GM12878 (cell line): ENCODE data around the gene PPP1R11. TPM values are rescaled to one million over a fixed set of nuclear protein-coding genes. Genes with fewer than 3 reads are reported as not detected.

Source experiments
- ATF7 ChIP-seq: fragments of 450-650 bp; IDR thresholded peaks from 2 replicates; pipeline ENCODE4 v1.6.1; 2016; ENCODE audit warnings: low read depth, mild to moderate bottlenecking
- BCL3 ChIP-seq: IDR thresholded peaks from 2 replicates; pipeline ENCODE4 v1.6.1; 2011; ENCODE audit warnings: borderline replicate concordance, low read depth, mild to moderate bottlenecking, moderate library complexity, low read length; ENCODE audit not compliant: insufficient read depth, poor library complexity, severe bottlenecking
- BHLHE40 ChIP-seq, 2 experiments: fragments of 450-650 bp in 1 of 2; IDR thresholded peaks; 2 replicates each; pipeline ENCODE4 v1.6.1; 2011 to 2017; ENCODE audit warnings: low read depth in 2 of 2, borderline replicate concordance in 1 of 2, improper control_type of control experiment in 1 of 2, low read length in 1 of 2, mild to moderate bottlenecking in 1 of 2
- CREB1 ChIP-seq: IDR thresholded peaks from 2 replicates; pipeline ENCODE4 v1.6.1; 2012; ENCODE audit warnings: low read depth, mild to moderate bottlenecking, inconsistent platforms
- E2F4 ChIP-seq: IDR thresholded peaks from 2 replicates; pipeline ENCODE4 v1.6.1; 2012; ENCODE audit warnings: low read depth, low read length, improper control_type of control experiment
- ELK1 ChIP-seq: IDR thresholded peaks from 2 replicates; pipeline ENCODE4 v1.6.1; 2012; ENCODE audit warnings: low read depth, low read length, improper control_type of control experiment
- KDM1A ChIP-seq: fragments of 200-600 bp; sonication (generic); IDR thresholded peaks from 2 replicates; pipeline ENCODE4 v1.6.1; 2016; ENCODE audit warnings: borderline replicate concordance
- MEF2B ChIP-seq: fragments of 450-650 bp; IDR thresholded peaks from 2 replicates; pipeline ENCODE4 v1.6.1; 2018; ENCODE audit warnings: mild to moderate bottlenecking, moderate library complexity; ENCODE audit not compliant: partially characterized antibody, poor library complexity, severe bottlenecking
- MLLT1 ChIP-seq: fragments of 450-650 bp; IDR thresholded peaks from 2 replicates; pipeline ENCODE4 v1.6.1; 2016; ENCODE audit warnings: mild to moderate bottlenecking
- NBN ChIP-seq: fragments of 450-650 bp; IDR thresholded peaks from 2 replicates; pipeline ENCODE4 v1.6.1; 2016
- PML ChIP-seq: IDR thresholded peaks from 2 replicates; pipeline ENCODE4 v1.6.1; 2012; ENCODE audit warnings: low read length, inconsistent platforms
- POLR2A ChIP-seq: IDR thresholded peaks from 2 replicates; pipeline ENCODE4 v1.6.1; 2011; ENCODE audit warnings: low read depth, mild to moderate bottlenecking, low read length
- RB1 ChIP-seq: fragments of 450-650 bp; formaldehyde crosslinking; IDR thresholded peaks from 2 replicates; pipeline ENCODE4 v1.6.1; 2017; ENCODE audit warnings: mild to moderate bottlenecking, borderline replicate concordance
- RUNX3 ChIP-seq: IDR thresholded peaks from 2 replicates; pipeline ENCODE4 v1.6.1; 2012; ENCODE audit warnings: low read length, inconsistent platforms
- SMAD5 ChIP-seq: IDR thresholded peaks from 2 replicates; pipeline ENCODE4 v1.6.1; 2016; ENCODE audit warnings: antibody characterized with exemption, low read depth
- SMC3 ChIP-seq: IDR thresholded peaks from 2 replicates; pipeline ENCODE4 v1.6.1; 2011; ENCODE audit warnings: low read length, improper control_type of control experiment, borderline replicate concordance
- TCF12 ChIP-seq: IDR thresholded peaks from 2 replicates; pipeline ENCODE4 v1.6.1; 2011; ENCODE audit warnings: low read depth, mild to moderate bottlenecking, low read length
- ZNF24 ChIP-seq: fragments of 450-650 bp; IDR thresholded peaks from 2 replicates; pipeline ENCODE4 v1.6.1; 2017; ENCODE audit warnings: antibody characterized with exemption, mild to moderate bottlenecking
- ZNF274 ChIP-seq: IDR thresholded peaks from one replicate; pipeline ENCODE4 v1.8.0; 2011; ENCODE audit not compliant: insufficient read length, insufficient read depth
- ZNF592 ChIP-seq: fragments of 450-650 bp; IDR thresholded peaks from 2 replicates; pipeline ENCODE4 v1.6.1; 2017; ENCODE audit warnings: mild to moderate bottlenecking, moderate library complexity
- ZNF622 ChIP-seq: fragments of 450-650 bp; IDR thresholded peaks from 2 replicates; pipeline ENCODE4 v1.6.1; 2017; ENCODE audit warnings: mild to moderate bottlenecking, inconsistent platforms
- ZZZ3 ChIP-seq: IDR thresholded peaks from 2 replicates; pipeline ENCODE4 v1.6.1; 2011; ENCODE audit warnings: low read depth; ENCODE audit not compliant: control insufficient read depth, insufficient read length
- polyA plus RNA-seq, 11 experiments: library from polyadenylated mRNA; depleted of rRNA in 4 of 11; unstranded in 6 of 11; stranded (reverse) in 5 of 11; fragments of >200 nt; fragmentation: Nextera tagmentation in 4 of 11; fragmentation: Illumina TruSeq in 1 of 11; extraction: Ambion mirVana in 4 of 11; extraction: Trizol in 1 of 11; gene quantifications; 1 replicate in 1 of 11; 2 replicates in 10 of 11; pipeline versions ENCODE4 v1.2.1 to v1.2.3, GENCODE V29; 2011 to 2016; ENCODE audit warnings: inconsistent platforms in 2 of 11, missing spikeins in 2 of 11, low read depth in 1 of 11
- total RNA-seq, 4 experiments: library from RNA; depleted of rRNA in 3 of 4; stranded (reverse); fragments of >200 nt in 3 of 4; fragmentation: Illumina TruSeq in 1 of 4; extraction: Trizol in 1 of 4; gene quantifications; 2 replicates each; pipeline versions ENCODE4 v1.2.1 to v1.2.3, GENCODE V29; 2013 to 2021

Gene PPP1R11
- total and polyA plus RNA-seq, 10 of the 15 experiments (the other 5 are each of a cell fraction or from before 2014, with no cell fraction given), result 12.6 to 56.1 (median 33.5) TPM

- TF ChIP-seq BCL3, result peak; percentile 27
- no peak for TF ChIP-seq SMC3
- no peak for TF ChIP-seq ZNF592
- TF ChIP-seq ELK1, result peak; percentile 87; the same call in 1 of the 2 replicates
- no peak for TF ChIP-seq RUNX3
- peak; percentile 72; the same call in 1 of the 2 replicates for TF ChIP-seq SMAD5
- no peak for TF ChIP-seq KDM1A
- peak; percentile 81 for TF ChIP-seq PML
- TF ChIP-seq ZNF622, result no peak
- peak; percentile 92 for TF ChIP-seq ATF7
- TF ChIP-seq RB1, result no peak; the same call in 1 of the 2 replicates
- peak; percentile 72; the same call in 1 of the 2 replicates for TF ChIP-seq NBN
- TF ChIP-seq ZNF274, result no peak
- no peak for TF ChIP-seq E2F4
- peak; percentile 44 for TF ChIP-seq TCF12
- TF ChIP-seq ZNF24, result no peak
- TF ChIP-seq BHLHE40 (IDR thresholded peaks at IDR 0.05; ENCODE audit: borderline replicate concordance in 1 of 2, low read depth in 2 of 2, low read length in 1 of 2), result peak; percentile 93 to 96
- peak; percentile 94 for TF ChIP-seq CREB1
- TF ChIP-seq POLR2A, result peak; percentile 91
- TF ChIP-seq MLLT1, result peak; percentile 87; the same call in 1 of the 2 replicates
- no peak for TF ChIP-seq ZZZ3
- peak; percentile 78 for TF ChIP-seq MEF2B
Measured at GRCh38 chr6:30066577-30067459, at the start of gene PPP1R11 (continued).
